GM12872 (cell line): ENCODE measurements around the gene GPR55.

Experiments used
- TF ChIP-seq, protein P1 (sequence below): IDR thresholded peaks from 3 replicates; pipeline ENCODE4 v1.5.1; 2011; ENCODE audit warnings: low read depth, mild to moderate bottlenecking, low read length, moderate library complexity; ENCODE audit not compliant: insufficient read depth

GPR55 gene

DNA sequence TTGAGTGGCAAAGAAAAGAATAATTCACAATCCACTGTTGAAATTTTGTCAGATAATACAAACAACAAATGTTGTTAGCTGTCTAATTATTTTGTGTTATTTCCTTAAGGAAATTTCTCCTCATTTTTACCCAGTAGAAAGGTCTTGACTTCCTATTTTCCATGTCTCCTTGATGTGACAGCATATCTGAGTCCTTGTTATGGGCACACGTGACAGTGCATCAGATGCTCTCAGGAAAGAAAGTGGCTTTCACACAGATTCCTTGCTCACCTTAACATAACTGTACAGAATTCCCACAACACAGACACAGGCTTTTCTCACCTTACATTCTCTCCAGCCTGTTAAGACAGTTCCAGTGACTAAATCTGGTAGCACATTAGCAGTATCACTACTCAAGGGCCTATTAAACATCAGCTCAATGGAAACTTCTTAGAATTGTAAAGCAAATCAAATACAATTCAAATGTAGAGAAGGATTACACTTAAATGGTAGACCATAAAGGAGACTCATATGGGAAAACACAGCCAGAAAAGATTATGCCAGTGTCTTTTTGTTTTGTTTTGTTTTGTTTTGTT is 30.2 kb upstream of the GPR55 start:
- TF ChIP-seq, protein P1, sequence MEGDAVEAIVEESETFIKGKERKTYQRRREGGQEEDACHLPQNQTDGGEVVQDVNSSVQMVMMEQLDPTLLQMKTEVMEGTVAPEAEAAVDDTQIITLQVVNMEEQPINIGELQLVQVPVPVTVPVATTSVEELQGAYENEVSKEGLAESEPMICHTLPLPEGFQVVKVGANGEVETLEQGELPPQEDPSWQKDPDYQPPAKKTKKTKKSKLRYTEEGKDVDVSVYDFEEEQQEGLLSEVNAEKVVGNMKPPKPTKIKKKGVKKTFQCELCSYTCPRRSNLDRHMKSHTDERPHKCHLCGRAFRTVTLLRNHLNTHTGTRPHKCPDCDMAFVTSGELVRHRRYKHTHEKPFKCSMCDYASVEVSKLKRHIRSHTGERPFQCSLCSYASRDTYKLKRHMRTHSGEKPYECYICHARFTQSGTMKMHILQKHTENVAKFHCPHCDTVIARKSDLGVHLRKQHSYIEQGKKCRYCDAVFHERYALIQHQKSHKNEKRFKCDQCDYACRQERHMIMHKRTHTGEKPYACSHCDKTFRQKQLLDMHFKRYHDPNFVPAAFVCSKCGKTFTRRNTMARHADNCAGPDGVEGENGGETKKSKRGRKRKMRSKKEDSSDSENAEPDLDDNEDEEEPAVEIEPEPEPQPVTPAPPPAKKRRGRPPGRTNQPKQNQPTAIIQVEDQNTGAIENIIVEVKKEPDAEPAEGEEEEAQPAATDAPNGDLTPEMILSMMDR: no peak

DNA sequence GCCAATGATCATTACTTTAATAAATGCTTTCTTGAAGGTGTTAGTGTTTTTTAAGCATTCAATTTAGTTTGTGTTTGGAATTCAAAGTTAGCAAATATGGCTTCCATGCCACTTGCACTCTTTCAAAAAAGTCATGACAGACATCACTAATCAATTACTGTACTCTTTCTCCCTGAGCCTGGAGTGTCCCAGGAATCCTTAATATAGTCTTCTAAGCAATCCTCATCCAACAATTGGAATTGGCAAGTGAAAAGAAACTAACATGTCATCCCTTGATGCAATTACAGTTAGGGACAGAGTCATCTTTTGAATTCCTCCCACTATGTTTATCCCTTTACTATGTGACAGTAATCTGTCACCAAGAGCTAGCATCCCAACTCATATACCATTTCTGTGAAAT is 29.7 kb upstream of the GPR55 start:
- TF ChIP-seq, protein P1: no peak

DNA sequence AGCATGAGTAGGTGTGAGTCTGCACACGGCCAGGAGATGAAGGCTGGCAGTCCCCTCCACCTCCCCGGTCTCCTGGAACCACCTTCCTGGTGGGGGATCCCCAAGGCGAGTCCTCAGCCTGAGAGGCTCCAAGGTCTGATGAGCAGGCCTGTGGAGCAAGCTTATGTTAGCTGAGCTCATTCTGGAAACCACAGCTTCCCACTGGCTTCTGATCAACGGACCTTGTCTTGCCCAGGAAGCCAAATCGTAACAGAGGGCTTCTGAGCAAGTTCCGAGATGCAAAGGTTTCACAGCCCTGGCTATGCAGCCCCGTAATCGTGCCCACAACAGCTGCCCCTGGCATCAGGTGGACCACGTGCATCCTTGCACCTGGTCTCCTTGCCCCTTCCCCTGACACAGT is 28.8 kb upstream of the GPR55 start:
- TF ChIP-seq, protein P1: no peak

DNA sequence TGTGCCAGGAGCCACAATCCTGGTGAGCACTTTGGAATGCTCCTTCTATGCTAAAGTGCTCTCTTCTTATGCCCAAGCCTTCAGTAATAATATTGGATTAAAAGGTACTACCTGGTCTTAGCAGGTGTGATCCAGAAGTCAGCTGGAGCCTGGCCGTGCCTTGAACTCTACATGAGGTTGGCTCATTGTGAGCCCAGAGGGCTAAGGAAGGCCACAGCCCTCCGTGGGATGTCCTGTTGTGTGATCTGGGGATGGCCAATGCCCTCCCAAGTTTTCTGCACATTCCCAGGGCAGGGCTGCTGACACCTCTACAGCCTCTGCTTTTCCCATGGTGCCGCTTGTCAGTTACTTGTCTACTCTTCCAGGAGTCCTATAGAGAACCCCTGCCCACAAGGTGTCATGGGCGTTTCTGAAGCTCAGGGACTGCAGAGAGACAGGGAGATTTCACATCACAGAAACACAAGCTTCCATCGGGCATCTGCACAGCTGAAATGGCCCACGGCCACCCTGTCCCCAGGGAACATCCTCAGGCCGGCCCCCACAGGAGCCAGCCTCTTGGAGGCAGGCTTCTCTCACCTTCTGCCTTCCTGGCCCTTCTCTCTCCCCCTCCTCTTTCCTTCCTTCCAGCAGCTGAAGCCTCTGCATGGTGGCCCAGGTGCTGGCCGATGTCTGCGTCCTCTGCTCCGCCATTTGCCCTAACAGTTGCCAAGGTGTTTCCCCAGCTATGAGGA is 27.3 kb upstream of the GPR55 start:
- TF ChIP-seq, protein P1: no peak

DNA sequence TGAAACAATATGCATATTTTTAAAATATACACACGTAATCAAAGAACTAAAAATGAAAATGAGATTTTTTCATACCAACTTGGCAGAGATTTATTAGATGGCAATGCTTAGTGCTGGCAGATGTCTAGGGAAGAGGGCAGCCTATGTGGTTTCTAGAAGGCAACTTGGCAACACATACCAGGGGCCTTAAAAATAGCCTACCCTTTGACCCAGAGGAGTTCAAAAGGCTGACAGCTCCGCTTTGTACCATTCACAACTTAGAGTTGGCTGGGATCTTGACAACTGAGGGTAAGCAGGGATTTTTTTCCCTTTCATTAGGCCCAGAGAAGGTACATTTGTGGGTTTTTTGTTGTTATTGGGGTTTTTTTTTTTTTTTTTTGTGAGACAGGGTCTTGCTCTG is 26.4 kb upstream of the GPR55 start:
- TF ChIP-seq, protein P1: no peak

DNA sequence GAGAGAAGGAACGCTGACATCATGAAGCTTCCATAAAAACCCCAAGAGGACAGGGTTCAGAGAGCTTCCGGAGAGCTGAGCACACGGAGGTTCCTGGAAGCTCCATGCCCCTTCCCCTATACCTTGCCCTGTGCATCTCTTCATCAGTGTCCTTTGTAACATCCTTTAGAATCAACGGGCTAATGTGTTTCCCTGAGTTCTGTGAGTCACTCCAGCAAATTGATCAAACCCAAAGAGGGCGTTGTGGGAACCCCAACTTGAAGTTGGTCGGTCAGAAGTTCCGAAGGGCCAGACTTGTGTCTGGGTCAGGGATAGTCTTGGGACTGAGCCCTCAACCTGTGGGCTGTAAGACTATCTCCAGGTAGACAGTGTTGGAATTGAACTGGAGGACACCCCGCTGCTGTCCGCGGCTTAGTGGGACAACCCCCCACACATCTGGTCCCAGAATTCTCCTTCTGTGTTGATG is 25.9 kb upstream of the GPR55 start:
- TF ChIP-seq, protein P1: no peak

DNA sequence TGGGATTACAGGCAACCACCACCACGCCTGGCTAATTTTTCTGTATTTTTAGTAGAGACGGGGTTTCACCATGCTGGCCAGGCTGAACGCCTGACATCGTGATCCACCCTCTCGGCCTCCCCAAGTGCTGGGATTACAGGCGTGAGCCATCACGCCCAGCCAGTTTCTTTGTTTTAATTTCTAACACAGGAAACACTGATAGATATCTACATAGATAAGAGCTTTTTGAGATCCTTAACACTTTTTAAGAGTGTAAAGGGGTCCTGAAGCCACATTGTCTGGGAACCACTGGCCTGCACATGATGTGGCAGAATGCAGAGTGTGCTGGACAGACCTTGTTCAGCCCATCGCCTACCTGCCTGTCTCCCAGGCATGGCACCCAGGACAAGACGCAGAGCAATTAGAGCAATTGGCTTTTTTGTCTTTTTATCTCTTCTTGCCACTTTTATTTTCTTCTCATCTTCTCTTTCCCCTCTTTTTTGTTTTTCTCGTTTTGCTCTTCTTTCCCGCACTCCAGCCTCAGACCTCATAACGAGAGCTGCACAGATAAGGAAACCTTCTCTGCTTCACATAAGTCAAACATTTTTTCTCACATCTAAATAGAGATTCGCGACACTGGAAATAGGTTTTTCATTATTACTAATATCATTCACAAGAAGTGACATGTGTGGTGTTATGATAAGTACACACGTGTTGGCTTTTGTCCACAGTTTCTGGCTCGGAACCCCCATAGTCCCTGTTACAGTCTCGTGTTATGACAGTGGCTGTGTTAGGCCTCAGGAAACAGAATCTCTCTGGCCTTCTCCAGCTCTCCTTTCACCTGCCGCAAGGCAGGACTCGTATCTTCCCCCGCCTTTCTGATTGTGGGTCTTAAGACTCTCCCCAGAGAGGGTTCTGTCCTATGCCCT is 25.2 kb upstream of the GPR55 start:
- TF ChIP-seq, protein P1: no peak
